ENCODE results near the gene R3HDML. TPM values are rescaled to one million over a fixed set of nuclear protein-coding genes. Genes with fewer than 3 reads are reported as not detected.

The R3HDML gene
- total RNA-seq, 1 donor from 2014 or later, result not detected

DNA sequence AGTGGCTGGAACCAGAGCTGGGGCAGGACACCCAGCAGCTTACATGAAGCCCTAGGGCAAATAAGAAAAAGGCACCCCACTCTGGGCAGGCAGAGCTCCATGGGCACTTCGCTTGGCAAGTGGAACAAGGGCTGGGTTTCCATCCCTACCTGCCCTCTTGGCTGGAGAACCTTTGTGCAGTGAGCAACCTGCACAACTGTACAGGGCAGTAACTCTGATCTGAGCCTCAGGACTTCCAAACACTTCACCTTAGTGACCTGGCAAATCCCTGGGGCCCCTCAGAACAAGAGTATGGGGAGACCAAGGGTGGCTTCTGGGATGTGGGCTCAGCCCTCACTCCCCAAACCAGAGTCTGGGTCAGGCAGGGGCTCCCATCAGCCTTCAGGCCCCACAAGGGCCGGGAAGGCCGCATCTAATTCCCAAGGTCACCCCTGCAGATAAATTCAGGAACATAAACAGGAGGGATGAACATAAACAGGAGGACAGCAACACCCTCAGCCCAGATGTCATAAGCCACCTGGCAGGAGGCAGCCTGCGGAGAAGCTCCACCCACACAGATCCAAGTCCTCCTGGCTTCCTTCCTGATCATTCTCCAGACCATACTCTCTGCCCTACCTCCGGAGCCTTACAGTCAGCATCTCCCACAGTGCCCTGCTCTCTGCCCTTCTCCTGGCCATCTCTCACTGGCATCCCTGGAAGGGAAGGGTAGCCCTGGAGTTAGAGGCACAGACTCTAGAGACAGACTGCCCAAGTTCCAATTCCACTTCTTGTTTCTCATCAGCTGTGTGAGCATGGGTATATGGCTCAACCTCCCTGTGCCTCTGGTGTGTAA is 56.1 kb downstream of the R3HDML start:
- H3K4me3 ChIP-seq, result no peak overlapping the region
- no peaks in the 10 kb centered on the region for H4K20me1 ChIP-seq (ENCODE audit: low read depth)
- Mint-ChIP-seq H3K27me3 (ENCODE audit: insufficient read depth, low read depth) (peaks cover 20% of the 10 kb centered on the region), H3K4me3 (no peak overlapping the region), H3K4me1 (peaks cover 16% of the 10 kb centered on the region), H3K9me3 (no peaks in the 10 kb centered on the region), H3K36me3 (no peaks in the 10 kb centered on the region), H3K27ac (no peak overlapping the region)
- H3K9me3 ChIP-seq (ENCODE audit: low read depth), result no peaks in the 10 kb centered on the region
- no peaks in the 10 kb centered on the region for H3K27me3 ChIP-seq
- no peak overlapping the region for H3K27ac ChIP-seq
- no peaks in the 10 kb centered on the region for H3K79me2 ChIP-seq (ENCODE audit: low read depth)
- no peak overlapping the region for H3K4me2 ChIP-seq
- H2AFZ ChIP-seq (replicated peaks), result no peak overlapping the region
- no peak overlapping the region for H3K9ac ChIP-seq
- H3K36me3 ChIP-seq, result no peaks in the 10 kb centered on the region
- H3K4me1 ChIP-seq, result peaks cover 11% of the 10 kb centered on the region
- H3F3A ChIP-seq (ENCODE audit: low read depth), result no peaks in the 10 kb centered on the region
- TF ChIP-seq, protein P1, sequence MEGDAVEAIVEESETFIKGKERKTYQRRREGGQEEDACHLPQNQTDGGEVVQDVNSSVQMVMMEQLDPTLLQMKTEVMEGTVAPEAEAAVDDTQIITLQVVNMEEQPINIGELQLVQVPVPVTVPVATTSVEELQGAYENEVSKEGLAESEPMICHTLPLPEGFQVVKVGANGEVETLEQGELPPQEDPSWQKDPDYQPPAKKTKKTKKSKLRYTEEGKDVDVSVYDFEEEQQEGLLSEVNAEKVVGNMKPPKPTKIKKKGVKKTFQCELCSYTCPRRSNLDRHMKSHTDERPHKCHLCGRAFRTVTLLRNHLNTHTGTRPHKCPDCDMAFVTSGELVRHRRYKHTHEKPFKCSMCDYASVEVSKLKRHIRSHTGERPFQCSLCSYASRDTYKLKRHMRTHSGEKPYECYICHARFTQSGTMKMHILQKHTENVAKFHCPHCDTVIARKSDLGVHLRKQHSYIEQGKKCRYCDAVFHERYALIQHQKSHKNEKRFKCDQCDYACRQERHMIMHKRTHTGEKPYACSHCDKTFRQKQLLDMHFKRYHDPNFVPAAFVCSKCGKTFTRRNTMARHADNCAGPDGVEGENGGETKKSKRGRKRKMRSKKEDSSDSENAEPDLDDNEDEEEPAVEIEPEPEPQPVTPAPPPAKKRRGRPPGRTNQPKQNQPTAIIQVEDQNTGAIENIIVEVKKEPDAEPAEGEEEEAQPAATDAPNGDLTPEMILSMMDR (IDR thresholded peaks at IDR 0.05), result no peak
- TF ChIP-seq EZH2phosphoT487 (IDR thresholded peaks at IDR 0.05) (no peak), EZH2 (IDR thresholded peaks at IDR 0.05) (no peak)
- no peak for DNase-seq (ENCODE audit: low spot score)

DNA sequence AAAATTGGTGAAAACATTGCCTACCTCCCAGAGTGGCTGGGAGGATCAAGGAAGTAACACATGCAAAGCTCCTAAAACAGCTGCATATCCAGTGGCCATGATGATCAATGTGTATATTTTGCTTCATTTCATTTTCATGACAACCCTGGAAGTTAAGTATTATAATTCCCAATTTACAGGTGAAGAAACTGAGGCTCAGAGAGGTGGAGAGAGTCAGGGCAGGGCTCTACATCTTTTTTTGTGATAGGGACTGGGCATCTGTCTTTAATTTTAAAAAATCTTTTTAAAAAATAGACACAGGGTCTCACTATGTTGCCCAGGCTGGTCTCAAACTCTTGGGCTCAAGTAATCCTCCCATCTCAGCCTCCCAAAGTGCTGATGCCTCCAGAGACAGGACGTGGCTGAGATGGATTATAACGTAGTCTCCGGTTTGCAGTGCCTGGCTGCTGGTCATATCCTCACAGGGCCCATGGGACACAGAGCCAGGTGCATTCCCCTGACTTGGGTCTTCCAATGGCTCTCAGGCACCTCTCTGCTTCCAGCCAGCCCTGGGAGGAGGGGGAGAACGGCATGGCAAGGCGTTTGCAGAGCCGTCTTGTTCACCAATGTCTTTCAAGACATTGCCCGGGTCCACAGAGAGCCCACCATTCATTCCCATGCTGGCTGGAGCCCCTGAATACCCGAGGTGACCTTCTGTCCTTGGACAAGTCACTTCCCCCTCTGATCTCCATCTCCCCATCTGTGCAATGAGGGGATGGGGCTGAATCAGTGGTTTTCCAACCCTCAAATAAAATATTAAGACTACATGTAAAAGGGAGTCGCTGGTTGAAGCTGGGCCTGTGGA is 57.0 kb downstream of the R3HDML start:
- H3K27me3 Mint-ChIP-seq (ENCODE audit: insufficient read depth, low read depth), result peaks cover 16% of the 10 kb centered on the region
- no peaks in the 10 kb centered on the region for H3K36me3 Mint-ChIP-seq
- H3K4me3 Mint-ChIP-seq, result no peak overlapping the region
- Histone ChIP-seq H3K9ac (no peak overlapping the region), H3K4me3 (no peak overlapping the region), H3K4me1 (peaks cover 11% of the 10 kb centered on the region), H3K79me2 (ENCODE audit: low read depth) (no peaks in the 10 kb centered on the region), H3K27ac (no peak overlapping the region), H3K4me2 (no peak overlapping the region), H2AFZ (replicated peaks) (no peak overlapping the region), H3K27me3 (no peaks in the 10 kb centered on the region), H3F3A (ENCODE audit: low read depth) (no peaks in the 10 kb centered on the region), H4K20me1 (ENCODE audit: low read depth) (no peaks in the 10 kb centered on the region), H3K9me3 (ENCODE audit: low read depth) (no peaks in the 10 kb centered on the region), H3K36me3 (no peaks in the 10 kb centered on the region)
- no peaks in the 10 kb centered on the region for H3K9me3 Mint-ChIP-seq
- DNase-seq (ENCODE audit: low spot score), result no peak
- TF ChIP-seq EZH2 (IDR thresholded peaks at IDR 0.05) (no peak), EZH2phosphoT487 (IDR thresholded peaks at IDR 0.05) (no peak)
- TF ChIP-seq, protein P1 (IDR thresholded peaks at IDR 0.05), result no peak
- no peak overlapping the region for H3K27ac Mint-ChIP-seq
- peaks cover 13% of the 10 kb centered on the region for H3K4me1 Mint-ChIP-seq

DNA sequence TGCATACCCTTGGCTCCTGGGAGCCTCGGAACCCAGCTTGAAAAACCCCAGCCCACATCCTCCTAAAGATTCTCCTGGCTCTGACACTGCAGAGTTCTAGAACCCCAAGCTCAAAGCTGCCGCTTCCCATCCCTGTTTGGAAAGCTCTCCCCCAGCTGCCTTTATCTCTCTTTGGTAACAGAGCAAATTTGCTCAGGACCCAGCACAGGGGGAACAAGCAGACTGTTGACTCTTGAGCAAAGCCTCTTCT is 57.5 kb downstream of the R3HDML start:
- Histone ChIP-seq H4K20me1 (ENCODE audit: low read depth) (no peaks in the 10 kb centered on the region), H2AFZ (replicated peaks) (no peak overlapping the region)
- H3K27ac Mint-ChIP-seq, result no peak overlapping the region

More for the DNA sequence above, 57.5 kb downstream of the R3HDML start:
- Histone ChIP-seq H3K36me3 (no peaks in the 10 kb centered on the region), H3K9me3 (ENCODE audit: low read depth) (no peaks in the 10 kb centered on the region), H3K27ac (no peak overlapping the region), H3K4me2 (no peak overlapping the region), H3F3A (ENCODE audit: low read depth) (no peaks in the 10 kb centered on the region), H3K4me1 (peaks cover 11% of the 10 kb centered on the region), H3K79me2 (ENCODE audit: low read depth) (no peaks in the 10 kb centered on the region), H3K4me3 (no peak overlapping the region), H3K27me3 (no peaks in the 10 kb centered on the region), H3K9ac (no peak overlapping the region)
- peaks cover 16% of the 10 kb centered on the region for H3K27me3 Mint-ChIP-seq (ENCODE audit: insufficient read depth, low read depth)
- peaks cover 13% of the 10 kb centered on the region for H3K4me1 Mint-ChIP-seq
- no peak overlapping the region for H3K4me3 Mint-ChIP-seq
- DNase-seq (ENCODE audit: low spot score), result no peak
- H3K9me3 Mint-ChIP-seq, result no peaks in the 10 kb centered on the region
- TF ChIP-seq, protein P1 (IDR thresholded peaks at IDR 0.05), result no peak
- TF ChIP-seq EZH2 (IDR thresholded peaks at IDR 0.05) (no peak), EZH2phosphoT487 (IDR thresholded peaks at IDR 0.05) (no peak)
- no peaks in the 10 kb centered on the region for H3K36me3 Mint-ChIP-seq

Data from neural progenitor cell (in vitro differentiated cells).